ENCODE data around the gene ANKRD11.
"Not testable (repeated sequence)": the region's sequence is repeated elsewhere in the genome, so short reads cannot be mapped to it uniquely, and the experiment has no call there.

The ANKRD11 gene

GRCh38 chr16:89338863-89339262 is 151.5 kb downstream of the ANKRD11 start:
- no peak for DNase-seq

- no peak for DNase-seq
Observed at GRCh38 chr16:89337965-89338364, 152.4 kb downstream of the ANKRD11 start.

- DNase-seq = no peak
Observed at GRCh38 chr16:89335803-89336485, 154.4 kb downstream of the ANKRD11 start.

DNA sequence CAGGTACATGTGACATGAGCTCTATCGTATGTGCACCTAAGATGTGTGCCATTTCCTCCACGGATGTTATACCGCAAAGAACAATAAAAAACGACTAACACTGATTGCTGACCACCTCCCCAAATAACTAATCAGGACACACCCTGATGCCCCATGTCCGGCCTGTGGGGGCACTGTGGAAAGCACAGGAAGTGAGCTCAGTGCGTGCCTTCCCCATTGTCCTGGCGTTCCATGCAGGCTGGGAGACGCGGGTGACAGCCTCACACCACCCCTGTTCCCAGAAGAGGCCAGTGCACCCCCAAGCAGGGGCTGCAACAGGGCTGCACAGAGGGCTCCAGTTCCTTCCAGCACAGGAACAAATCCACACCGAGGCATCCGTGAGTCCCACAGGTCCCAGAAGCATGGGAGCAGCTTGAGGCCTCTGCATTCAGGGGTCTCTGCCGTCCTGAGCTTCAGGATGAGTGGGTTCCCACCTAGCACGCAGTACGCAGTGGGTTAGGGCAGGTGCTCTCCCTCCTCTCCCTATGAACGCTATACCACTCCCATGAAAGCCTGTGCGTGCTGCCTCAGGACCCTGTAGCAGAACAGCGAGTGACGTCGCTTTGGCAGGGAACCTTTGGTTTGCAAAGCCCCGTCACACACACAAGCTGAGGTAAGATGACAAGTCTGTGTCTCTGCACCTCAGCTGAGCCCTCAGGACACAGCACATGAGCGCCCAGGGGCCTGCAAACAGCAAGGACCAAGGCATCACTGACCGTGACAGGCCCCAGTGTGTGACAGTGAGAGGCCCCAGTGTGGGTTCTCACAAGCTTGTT is 155.2 kb downstream of the ANKRD11 start:
- no peak for DNase-seq

DNA sequence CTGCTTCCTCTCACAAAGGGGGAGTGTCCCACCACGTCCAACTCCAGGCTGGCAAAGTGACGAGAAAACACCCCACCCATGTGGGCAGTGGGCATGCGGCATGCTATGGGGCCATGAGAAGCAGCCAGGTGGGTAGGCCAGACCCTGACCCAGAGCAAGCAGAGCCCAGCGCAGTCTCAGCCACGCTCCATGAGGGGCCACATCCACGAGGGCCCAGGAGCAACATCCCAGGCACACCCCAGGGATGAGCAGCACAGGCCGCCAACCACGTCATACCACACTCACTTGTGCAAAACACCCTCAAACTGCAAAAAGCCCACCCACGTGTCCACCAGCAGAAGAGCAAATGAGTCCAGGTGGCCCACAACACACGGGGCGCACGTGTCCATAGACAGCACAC is 155.9 kb downstream of the ANKRD11 start:
- DNase-seq = no peak

GRCh38 chr16:89334050-89334449 is 156.3 kb downstream of the ANKRD11 start:
- DNase-seq = no peak

GRCh38 chr16:89333401-89334001 is 156.9 kb downstream of the ANKRD11 start:
- peak; percentile 53 for DNase-seq

DNA sequence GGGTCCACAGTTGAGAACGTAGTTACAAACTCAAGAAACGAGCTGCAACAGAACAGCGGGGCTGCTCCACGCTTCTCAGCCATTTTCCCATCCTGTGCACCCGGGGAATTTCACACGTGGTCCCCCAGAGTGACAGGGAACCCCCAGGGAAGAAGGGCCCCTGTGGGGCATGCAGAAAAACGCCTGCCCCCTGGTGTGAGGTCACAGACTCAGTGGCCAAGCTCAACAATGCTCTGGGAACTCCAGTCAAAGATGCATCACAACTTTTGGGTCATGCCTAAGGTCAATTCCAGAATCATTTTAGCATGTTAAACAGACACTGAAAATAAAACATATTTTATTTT is 157.5 kb downstream of the ANKRD11 start:
- DNase-seq = no peak

- no peak for DNase-seq
Observed at GRCh38 chr16:89332243-89332901, 158.0 kb downstream of the ANKRD11 start.

GRCh38 chr16:89331371-89332109 is 158.8 kb downstream of the ANKRD11 start:
- no peak for DNase-seq

DNA sequence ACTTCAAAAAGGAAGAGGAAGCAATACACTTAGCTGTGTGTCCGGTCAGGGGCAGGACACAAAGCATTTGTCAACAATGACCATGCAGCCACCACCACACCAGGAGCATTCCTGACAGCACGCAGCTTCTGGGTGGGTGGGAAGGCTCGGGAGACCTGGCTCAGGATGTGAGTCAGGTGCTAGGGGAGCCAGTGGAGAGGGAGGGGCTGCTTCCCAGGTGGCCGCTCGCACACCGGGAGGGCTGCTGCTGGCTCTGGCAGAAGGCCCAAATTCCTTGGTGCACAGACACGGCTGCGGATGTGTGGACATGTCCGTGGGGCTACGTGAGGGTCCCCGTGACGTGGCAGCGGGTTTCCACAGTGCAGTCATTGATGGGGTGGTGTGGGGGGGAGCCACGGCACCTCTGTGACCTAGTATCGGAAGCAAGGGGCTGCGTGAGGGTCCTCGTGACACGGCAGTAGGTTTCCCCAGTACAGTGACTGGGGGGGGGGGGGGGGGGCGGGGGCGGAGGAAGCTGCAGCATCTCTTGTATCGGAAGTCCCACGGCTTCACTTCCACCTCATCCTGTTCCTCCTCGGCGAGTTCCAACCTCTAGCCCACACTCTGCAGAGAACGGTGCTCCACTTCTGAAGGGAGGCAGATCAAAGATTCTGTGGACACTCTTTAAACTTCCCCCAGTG is 160.0 kb downstream of the ANKRD11 start:
- no peak for DNase-seq

- not testable (repeated sequence) for DNase-seq
Observed at GRCh38 chr16:89329830-89330176, 160.6 kb downstream of the ANKRD11 start.

- not testable (repeated sequence) for DNase-seq
Observed at GRCh38 chr16:89328412-89329400, 161.7 kb downstream of the ANKRD11 start.

DNA sequence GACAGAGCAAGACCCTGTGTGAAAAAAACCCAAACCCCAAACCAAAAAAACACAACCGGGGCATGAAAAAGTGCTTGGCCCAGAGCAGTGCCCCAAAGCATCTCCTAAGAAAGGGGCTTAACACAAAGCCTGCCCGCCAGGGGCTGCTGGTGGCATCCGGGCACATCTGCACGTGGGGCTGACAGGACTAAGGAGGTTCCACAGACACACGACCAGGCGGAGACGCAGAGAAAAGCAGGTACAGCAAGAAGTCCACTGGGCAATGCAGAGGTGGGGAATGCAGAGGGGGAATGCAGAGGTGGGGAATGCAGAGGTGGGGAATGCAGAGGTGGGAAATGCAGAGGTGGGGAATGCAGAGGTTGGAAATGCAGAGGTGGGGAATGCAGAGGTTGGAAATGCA is 163.6 kb downstream of the ANKRD11 start:
- no peak for DNase-seq

DNA sequence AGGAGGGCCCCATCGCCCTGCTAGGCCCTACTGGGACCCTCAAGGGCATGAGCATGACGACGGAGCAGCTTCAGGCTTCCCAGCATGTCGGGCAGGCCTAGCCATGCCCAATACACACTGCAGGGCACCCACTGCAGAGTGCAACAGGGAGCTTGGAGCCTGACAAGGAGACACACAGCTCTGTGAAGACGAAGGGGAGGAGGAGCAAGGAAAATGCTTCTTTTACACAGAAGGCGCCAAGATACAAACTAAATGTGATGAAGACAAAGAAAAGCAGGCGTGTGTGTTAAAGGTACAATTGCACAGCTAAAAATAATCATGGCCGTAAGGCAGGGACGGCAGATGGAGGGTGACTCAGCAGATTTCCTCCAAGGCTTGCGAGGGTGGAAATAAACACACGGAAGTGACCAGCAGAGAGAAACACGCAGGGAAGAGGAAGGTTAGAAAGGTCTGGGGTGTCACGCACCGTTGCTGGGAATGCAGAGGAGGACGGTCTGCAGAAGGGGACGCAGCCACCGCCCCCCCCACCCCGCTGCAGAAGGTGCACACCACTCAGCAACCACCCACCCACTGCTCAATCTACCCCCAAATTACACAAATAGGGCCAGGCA is 164.4 kb downstream of the ANKRD11 start:
- DNase-seq = peak; percentile 39

GRCh38 chr16:89324056-89325010 is 166.0 kb downstream of the ANKRD11 start:
- peak; percentile 94 for DNase-seq

DNA sequence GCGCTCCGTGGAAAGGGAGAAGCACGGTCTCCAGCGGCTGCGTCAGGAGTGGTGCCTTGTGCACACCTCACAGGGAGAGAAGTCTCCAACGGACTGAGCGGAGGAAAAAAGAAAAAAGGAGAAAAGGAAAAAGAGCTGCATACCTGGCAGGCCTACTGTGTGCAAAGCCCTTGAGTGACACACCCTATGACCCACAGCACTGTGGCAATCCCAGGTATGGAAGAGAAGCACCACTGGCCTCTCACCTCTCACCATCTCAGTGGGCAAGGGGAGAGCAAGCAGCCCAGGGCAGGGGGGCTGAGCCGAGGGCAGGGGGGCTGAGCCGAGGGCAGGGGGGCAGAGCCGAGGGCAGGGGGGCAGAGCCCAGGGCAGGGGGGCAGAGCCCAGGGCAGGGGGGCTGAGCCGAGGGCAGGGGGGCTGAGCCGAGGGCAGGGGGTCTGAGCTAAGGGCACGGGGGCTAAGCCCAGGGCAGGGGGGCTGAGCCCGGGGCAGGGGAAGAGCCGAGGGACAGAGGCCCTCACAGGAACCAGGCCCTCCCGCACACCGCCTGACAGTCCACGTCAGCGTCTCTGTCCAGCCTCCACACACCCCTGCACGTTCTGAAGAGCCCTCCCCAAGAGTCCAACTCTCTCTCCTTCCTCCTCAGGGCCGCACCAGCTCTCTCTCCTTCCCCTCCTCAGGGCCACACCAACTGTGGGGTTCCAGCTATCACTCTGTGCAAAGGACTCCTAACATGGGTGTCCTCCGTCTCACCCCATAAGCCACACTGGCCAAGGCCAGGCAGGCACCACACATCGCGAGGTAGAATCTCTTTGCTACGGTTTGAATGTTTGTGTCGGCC is 167.0 kb downstream of the ANKRD11 start:
- DNase-seq = no peak
